Mucosa of descending colon (tissue), 3 donors: ENCODE data around the gene XRCC3. TPM values are rescaled to one million over a fixed set of nuclear protein-coding genes. Genes with fewer than 3 reads are reported as not detected.

Experiments
- ATAC-seq: fragments of 200-7000 bp; cut with Tn5 transposase; one replicate; pipeline ENCODE4 v1.9.1; 2020; ENCODE audit warnings: mild to moderate bottlenecking, moderate library complexity
- DNase-seq, 3 donors: peaks; one replicate each; pipeline ENCODE4 v3.0.0-alpha.2; 2020
- H3K36me3 ChIP-seq: fragments of 200-600 bp; one replicate; pipeline ENCODE4 v1.8.0; 2021; ENCODE audit warnings: low read depth, mild to moderate bottlenecking
- H3K4me1 ChIP-seq: fragments of 200-600 bp; one replicate; pipeline ENCODE4 v1.8.0; 2021; ENCODE audit warnings: low read depth, mild to moderate bottlenecking
- H3K4me3 ChIP-seq: fragments of 200-600 bp; one replicate; pipeline ENCODE4 v1.8.0; 2021; ENCODE audit warnings: mild to moderate bottlenecking
- H3K9me3 ChIP-seq: fragments of 200-600 bp; one replicate; pipeline ENCODE4 v1.8.0; 2021; ENCODE audit warnings: mild to moderate bottlenecking
- intact Hi-C, 2 donors: fragments of 100-400 bp; cut with DNase I in 1 of 2; cut with micrococcal nuclease in 1 of 2; formaldehyde crosslinking; loops; one replicate each; pipeline versions ENCODE4 v1.11.0 to v1.11.1; 2022; cut with DNase I, micrococcal nuclease
- total RNA-seq, 3 donors: library from RNA; stranded (reverse); fragmentation: NEBNext Ultra II Directional in 2 of 3; extraction: Animal tissue kit (Norgen Biotek cat#: 25700) in 2 of 3; gene quantifications; one replicate each; pipeline versions ENCODE4 v1.2.1 to v1.2.4, GENCODE V29; 2021 to 2023
- TF ChIP-seq, protein P1 (sequence below): fragments of 200-600 bp; IDR thresholded peaks from one replicate; pipeline ENCODE4 v1.8.0; 2022; ENCODE audit warnings: antibody characterized with exemption, mild to moderate bottlenecking
- donor health status: DM: no; HTN: no; CAD: no; lungs with moderate emphysema.
- donor health status: DM: no; HTN: no; CAD: no.
- donor health status: DM: no; HTN: yes; CAD: no.

The XRCC3 gene
- total RNA-seq, 3 donors from 2014 or later, result 7.7 to 17.8 (median 11.0) TPM

DNA sequence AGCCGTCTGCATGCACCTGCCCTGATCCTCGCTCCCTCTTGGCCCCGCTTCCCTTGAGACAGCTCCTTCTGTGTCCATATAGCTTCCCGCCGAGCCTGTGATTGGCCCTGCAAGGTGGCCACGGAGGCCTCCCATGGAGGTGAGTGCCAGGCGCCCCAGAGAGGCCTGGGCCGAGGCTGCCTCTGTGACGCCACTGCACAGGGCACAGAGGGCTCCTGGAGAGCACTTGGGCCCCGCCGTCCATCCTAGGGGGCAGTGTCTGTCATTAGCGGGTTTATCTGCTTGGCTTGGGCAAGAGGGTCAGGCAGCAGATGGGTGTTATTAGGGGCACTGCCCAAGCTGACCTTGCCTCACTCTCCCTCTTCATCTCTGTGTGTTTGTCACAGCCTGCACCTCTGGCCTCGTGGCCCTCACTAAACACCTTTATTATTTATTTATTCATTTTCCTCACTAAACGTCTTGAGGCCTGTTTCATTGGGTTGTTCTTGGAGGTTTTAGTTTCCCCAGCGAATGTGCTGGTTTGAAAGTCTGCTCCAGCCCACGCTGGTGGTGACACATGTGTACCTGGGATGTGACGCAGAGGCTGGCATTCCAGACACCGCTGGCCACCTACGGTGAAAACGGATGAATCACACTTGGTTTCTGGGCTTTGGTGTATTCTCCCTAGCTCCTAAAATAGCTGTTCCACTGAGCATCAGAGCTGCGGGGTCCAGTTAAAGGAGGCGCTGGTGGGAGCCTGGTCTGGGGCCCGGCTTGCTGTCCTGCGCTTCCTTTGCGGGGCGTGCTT is 6.3 kb upstream of the XRCC3 start:
- DNase-seq (no peak), ATAC-seq (no peak)
- Histone ChIP-seq H3K4me3 (no peak overlapping the region), H3K9me3 (no peaks in the 10 kb centered on the region), H3K36me3 (no peaks in the 10 kb centered on the region), H3K4me1 (peaks cover 15% of the 10 kb centered on the region)
- TF ChIP-seq, protein P1, sequence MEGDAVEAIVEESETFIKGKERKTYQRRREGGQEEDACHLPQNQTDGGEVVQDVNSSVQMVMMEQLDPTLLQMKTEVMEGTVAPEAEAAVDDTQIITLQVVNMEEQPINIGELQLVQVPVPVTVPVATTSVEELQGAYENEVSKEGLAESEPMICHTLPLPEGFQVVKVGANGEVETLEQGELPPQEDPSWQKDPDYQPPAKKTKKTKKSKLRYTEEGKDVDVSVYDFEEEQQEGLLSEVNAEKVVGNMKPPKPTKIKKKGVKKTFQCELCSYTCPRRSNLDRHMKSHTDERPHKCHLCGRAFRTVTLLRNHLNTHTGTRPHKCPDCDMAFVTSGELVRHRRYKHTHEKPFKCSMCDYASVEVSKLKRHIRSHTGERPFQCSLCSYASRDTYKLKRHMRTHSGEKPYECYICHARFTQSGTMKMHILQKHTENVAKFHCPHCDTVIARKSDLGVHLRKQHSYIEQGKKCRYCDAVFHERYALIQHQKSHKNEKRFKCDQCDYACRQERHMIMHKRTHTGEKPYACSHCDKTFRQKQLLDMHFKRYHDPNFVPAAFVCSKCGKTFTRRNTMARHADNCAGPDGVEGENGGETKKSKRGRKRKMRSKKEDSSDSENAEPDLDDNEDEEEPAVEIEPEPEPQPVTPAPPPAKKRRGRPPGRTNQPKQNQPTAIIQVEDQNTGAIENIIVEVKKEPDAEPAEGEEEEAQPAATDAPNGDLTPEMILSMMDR, result no peak
- intact Hi-C loops, result no loop called here

DNA sequence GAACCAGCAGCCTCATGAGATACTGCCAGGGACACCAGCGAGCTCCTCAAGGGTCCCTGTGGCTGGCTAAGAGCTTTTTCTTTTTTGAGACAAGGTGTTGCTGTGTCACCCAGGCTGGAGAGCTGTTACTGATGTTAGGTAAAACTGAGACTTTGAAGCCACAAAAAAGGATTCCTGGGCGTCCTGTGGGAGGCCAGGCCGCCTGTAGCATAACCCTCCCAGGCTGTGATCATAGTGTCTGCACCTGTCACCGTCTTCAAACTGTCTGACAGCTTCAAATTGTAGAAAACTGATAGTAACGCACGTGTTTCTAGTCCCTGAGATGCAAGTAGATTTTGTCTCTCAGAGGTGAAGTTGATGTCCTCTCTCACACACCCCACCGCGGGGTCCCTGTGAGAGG is 4.5 kb upstream of the XRCC3 start:
- intact Hi-C loops, result no loop called here
- Histone ChIP-seq H3K4me3 (no peak overlapping the region), H3K4me1 (peaks cover 18% of the 10 kb centered on the region), H3K9me3 (no peaks in the 10 kb centered on the region), H3K36me3 (peaks cover 4% of the 10 kb centered on the region)
- no peak for ATAC-seq
- TF ChIP-seq, protein P1, result no peak
- no peak for DNase-seq

DNA sequence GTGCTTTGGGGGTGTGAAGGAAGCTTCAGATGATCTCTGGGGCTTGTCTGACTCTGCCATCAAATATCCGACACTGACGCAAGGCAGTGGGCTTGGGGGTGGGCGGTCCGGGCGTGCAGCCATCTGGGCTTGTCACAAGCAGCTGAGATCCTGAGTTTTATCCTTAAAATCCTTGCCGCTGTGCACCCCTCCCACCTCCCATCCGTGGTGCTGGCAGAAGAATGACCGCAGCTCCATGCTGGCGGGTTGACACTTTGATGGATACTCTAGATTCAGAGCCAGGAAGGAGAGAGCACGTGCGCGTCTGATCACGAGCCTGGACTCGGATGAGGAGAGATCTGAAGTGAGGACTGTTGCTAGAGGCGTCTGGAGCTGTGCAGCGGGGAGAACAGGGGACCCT is 3.3 kb upstream of the XRCC3 start:
- H3K4me1 ChIP-seq, result peaks cover 23% of the 10 kb centered on the region
- intact Hi-C loops, result no loop called here
- H3K36me3 ChIP-seq, result peaks cover 4% of the 10 kb centered on the region
- H3K4me3 ChIP-seq, result no peak overlapping the region
- H3K9me3 ChIP-seq, result no peaks in the 10 kb centered on the region
- ATAC-seq (no peak), DNase-seq (no peak)
- TF ChIP-seq, protein P1, result no peak

DNA sequence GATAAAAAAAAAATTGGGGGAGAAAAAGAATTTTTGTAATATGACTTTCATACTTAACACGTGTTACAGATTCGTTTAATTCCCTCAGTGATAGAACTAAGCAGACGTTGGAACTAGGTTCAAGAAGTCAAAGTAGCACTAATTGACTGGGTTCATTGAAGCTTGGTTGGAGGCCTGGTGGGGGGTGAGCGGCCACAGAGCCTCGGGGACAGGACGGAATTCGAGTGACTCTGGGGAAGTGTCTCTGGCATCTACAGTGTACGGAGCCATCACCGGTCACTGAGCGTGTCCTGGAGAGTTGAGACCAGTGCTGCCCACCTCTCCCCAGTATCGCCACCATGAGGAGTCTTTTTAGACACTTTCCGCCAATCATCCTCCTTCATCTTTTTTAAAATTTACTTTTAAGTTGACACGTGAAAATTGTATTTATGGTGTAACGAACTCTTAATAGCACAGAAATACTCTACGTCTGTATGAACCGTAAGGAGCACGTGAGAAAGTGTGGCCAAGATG is 1.7 kb upstream of the XRCC3 start:
- Histone ChIP-seq H3K4me3 (no peak overlapping the region), H3K36me3 (peaks cover 4% of the 10 kb centered on the region), H3K4me1 (peaks cover 27% of the 10 kb centered on the region), H3K9me3 (no peaks in the 10 kb centered on the region)
- TF ChIP-seq, protein P1, result no peak
- no peak for ATAC-seq
- intact Hi-C loops, result no loop called here
- DNase-seq, result no peak

DNA sequence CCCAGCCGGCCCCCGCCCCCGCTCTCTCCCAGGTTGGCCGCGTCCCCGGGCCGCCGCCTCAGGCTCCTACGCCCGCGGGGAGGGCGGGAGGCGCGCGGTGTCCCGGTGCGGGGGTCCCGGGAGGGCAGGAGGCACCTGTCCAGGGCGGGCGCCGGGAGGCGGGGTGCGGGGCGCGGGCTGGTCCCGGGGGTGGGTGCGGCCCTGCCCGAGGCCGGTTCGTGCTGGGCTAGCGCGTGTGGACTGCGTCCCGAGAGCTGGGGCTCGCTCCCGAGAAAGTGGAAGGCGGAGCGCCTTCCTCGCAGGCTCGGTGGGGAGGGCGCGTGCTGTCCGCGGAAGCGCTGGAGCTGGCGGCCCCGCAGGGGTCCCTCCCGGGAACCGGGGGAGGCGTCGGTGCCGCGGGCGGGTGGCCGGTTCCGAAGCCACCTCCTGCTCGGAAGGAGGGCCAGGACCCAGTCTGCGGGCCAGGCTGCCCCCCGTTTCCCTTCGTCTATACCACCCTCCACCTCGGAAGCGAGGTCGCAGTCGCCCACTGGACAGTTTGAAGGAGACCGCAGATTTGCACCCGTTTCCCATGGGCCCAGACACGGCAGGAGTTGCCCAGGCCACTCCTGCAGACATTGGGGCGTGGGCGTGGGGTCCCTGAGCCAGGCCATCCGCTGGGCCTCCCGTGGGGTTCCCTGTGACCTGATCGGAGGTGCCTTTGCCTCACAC is 995 bp upstream of the XRCC3 start:
- Histone ChIP-seq H3K36me3 (peaks cover 4% of the 10 kb centered on the region), H3K4me1 (peaks cover 34% of the 10 kb centered on the region), H3K9me3 (no peaks in the 10 kb centered on the region), H3K4me3 (peak overlapping the region; percentile 78)
- DNase-seq (peak; percentile 58 to 78 (median 76)), ATAC-seq (peak; percentile 3)
- intact Hi-C loops, result no loop called here
- TF ChIP-seq, protein P1, result no peak
